Loucy (cell line): Measurements from ENCODE around the gene MTR.

Experiments used
- H2AFZ ChIP-seq: fragments of 200-600 bp; sonication (generic); 2 replicates; pipeline ENCODE4 v1.6.0; 2016; ENCODE audit warnings: antibody characterized with exemption, mild to moderate bottlenecking, low read length, moderate library complexity
- H3F3A ChIP-seq: fragments of 200-600 bp; 2 replicates; pipeline ENCODE4 v1.6.0; 2016; ENCODE audit warnings: antibody characterized with exemption, low read depth, mild to moderate bottlenecking
- H3K27me3 ChIP-seq: fragments of 200-600 bp; sonication (generic); 2 replicates; pipeline ENCODE4 v1.6.1; 2014; ENCODE audit warnings: low read length, mild to moderate bottlenecking; ENCODE audit not compliant: insufficient read depth, poor library complexity, severe bottlenecking
- H3K36me3 ChIP-seq: fragments of 200-600 bp; sonication (generic); 2 replicates; pipeline ENCODE4 v1.6.1; 2016; ENCODE audit warnings: low read length; ENCODE audit not compliant: insufficient read depth
- H3K4me1 ChIP-seq: fragments of 200-600 bp; sonication (generic); 2 replicates; pipeline ENCODE4 v1.5.1; 2014; ENCODE audit warnings: low read length, mild to moderate bottlenecking; ENCODE audit not compliant: insufficient read depth, poor library complexity, severe bottlenecking
- H3K4me2 ChIP-seq: fragments of 200-600 bp; sonication (generic); 2 replicates; pipeline ENCODE4 v1.6.0; 2014; ENCODE audit warnings: antibody characterized with exemption, low read length, low read depth, mild to moderate bottlenecking; ENCODE audit not compliant: poor library complexity, severe bottlenecking
- H3K4me3 ChIP-seq: fragments of 200-600 bp; sonication (generic); 2 replicates; pipeline ENCODE4 v1.5.1; 2014; ENCODE audit warnings: low read length, mild to moderate bottlenecking, mixed read lengths; ENCODE audit not compliant: poor library complexity, severe bottlenecking
- H3K79me2 ChIP-seq: fragments of 200-600 bp; sonication (generic); 2 replicates; pipeline ENCODE4 v1.6.1; 2014; ENCODE audit warnings: low read length; ENCODE audit not compliant: insufficient read depth
- H3K9ac ChIP-seq: fragments of 200-600 bp; sonication (generic); 2 replicates; pipeline ENCODE4 v1.6.0; 2014; ENCODE audit warnings: mild to moderate bottlenecking, low read depth, low read length, moderate library complexity; ENCODE audit not compliant: poor library complexity, severe bottlenecking
- H3K9me2 ChIP-seq: fragments of 200-600 bp; sonication (generic); replicated peaks from 2 replicates; pipeline ENCODE4 v1.6.1; 2016; ENCODE audit warnings: low read depth, low read length, mixed read lengths
- H3K9me3 ChIP-seq: fragments of 200-600 bp; sonication (generic); 2 replicates; pipeline ENCODE4 v1.6.1; 2014; ENCODE audit warnings: mild to moderate bottlenecking, antibody characterized with exemption, low read length, low read depth; ENCODE audit not compliant: insufficient read depth
- H4K20me1 ChIP-seq: fragments of 200-600 bp; sonication (generic); 2 replicates; pipeline ENCODE4 v1.6.0; 2014; ENCODE audit warnings: antibody characterized with exemption, low read length, mild to moderate bottlenecking; ENCODE audit not compliant: insufficient read depth, poor library complexity, severe bottlenecking
- CTCF ChIP-seq: fragments of 200-600 bp; sonication (generic); conservative IDR thresholded peaks from 2 replicates; pipeline ENCODE4 v1.5.1; 2014; ENCODE audit warnings: mild to moderate bottlenecking, antibody characterized with exemption, low read length
- EZH2phosphoT487 ChIP-seq: fragments of 200-600 bp; IDR thresholded peaks from 2 replicates; pipeline ENCODE4 v1.6.1; 2018; ENCODE audit warnings: antibody characterized with exemption, mild to moderate bottlenecking, moderate library complexity, borderline replicate concordance

The MTR gene

GRCh38 chr1:236779312-236779711, 15.8 kb upstream of the MTR start:
- TF ChIP-seq CTCF: no peak
- TF ChIP-seq EZH2phosphoT487: no peak
- Histone ChIP-seq H3K4me3 (no peak overlapping the region), H3F3A (no peaks in the 10 kb centered on the region), H3K9ac (no peak overlapping the region), H3K9me3 (no peaks in the 10 kb centered on the region; the same call in 1 of the 2 replicates), H4K20me1 (no peaks in the 10 kb centered on the region), H3K4me1 (no peaks in the 10 kb centered on the region), H3K79me2 (no peaks in the 10 kb centered on the region), H3K36me3 (no peaks in the 10 kb centered on the region), H3K4me2 (no peak overlapping the region), H3K9me2 (no peaks in the 10 kb centered on the region), H2AFZ (no peak overlapping the region), H3K27me3 (peaks cover 4% of the 10 kb centered on the region)

- no peaks in the 10 kb centered on the region for H3K4me1 ChIP-seq
- H3K4me3 ChIP-seq: no peak overlapping the region
- TF ChIP-seq CTCF: no peak
- no peak for TF ChIP-seq EZH2phosphoT487
- no peak overlapping the region for H2AFZ ChIP-seq
- no peaks in the 10 kb centered on the region for H3K9me3 ChIP-seq
- H3K4me2 ChIP-seq: no peak overlapping the region
- H3K27me3 ChIP-seq: no peaks in the 10 kb centered on the region
- H3K36me3 ChIP-seq: no peaks in the 10 kb centered on the region
- H3K9me2 ChIP-seq: no peaks in the 10 kb centered on the region
- H4K20me1 ChIP-seq: no peaks in the 10 kb centered on the region
- no peaks in the 10 kb centered on the region for H3F3A ChIP-seq
- no peaks in the 10 kb centered on the region for H3K79me2 ChIP-seq
- no peak overlapping the region for H3K9ac ChIP-seq
These were observed 9.6 kb upstream of the MTR start for GRCh38 chr1:236785477-236785876.

DNA sequence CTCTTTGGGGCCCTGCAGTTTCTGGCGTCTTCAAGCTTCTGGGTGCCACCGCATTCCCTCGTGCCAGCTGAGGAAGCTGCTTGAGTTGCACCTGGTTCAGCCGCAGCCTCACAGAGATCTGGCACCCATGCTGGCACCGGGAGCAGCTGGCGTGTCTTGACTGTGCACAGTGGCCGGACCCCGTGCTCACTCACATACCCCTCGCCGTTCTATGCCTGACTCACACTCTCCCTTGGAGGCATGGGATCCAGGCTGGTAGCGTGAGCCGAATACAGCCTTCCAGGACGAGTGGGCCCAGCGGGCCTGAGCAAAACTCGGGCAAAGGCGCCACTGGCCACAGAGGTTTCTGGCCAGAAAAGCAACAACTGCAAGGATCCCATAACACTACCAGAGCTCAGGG, 8.6 kb upstream of the MTR start:
- H4K20me1 ChIP-seq: no peaks in the 10 kb centered on the region
- TF ChIP-seq EZH2phosphoT487: no peak
- no peak for TF ChIP-seq CTCF
- H3K4me3 ChIP-seq: no peak overlapping the region
- no peaks in the 10 kb centered on the region for H3K9me3 ChIP-seq
- no peaks in the 10 kb centered on the region for H3K36me3 ChIP-seq
- H3F3A ChIP-seq: no peaks in the 10 kb centered on the region
- H3K4me2 ChIP-seq: no peak overlapping the region
- no peaks in the 10 kb centered on the region for H3K9me2 ChIP-seq
- H3K79me2 ChIP-seq: no peaks in the 10 kb centered on the region
- H3K9ac ChIP-seq: no peak overlapping the region
- H3K27me3 ChIP-seq: peaks cover 4% of the 10 kb centered on the region
- H2AFZ ChIP-seq: no peak overlapping the region
- H3K4me1 ChIP-seq: no peaks in the 10 kb centered on the region
